GM12878 (cell line): ENCODE measurements around the gene CEP250. TPM values are rescaled to one million over a fixed set of nuclear protein-coding genes. Genes with fewer than 3 reads are reported as not detected.

Experiments used
- ATAC-seq: fragments of 200-7000 bp; cut with Tn5 transposase; 3 replicates; pipeline ENCODE4 v1.9.1; 2020; ENCODE audit warnings: mild to moderate bottlenecking, moderate library complexity
- BruUV-seq: library from RNA; stranded (reverse); fragments of 400-500 nt; replicated peaks from 2 replicates; lab custom pipeline; 2021; lab: Mats Ljungman, UMichigan
- CTCF ChIA-PET: fragments of 300-600 bp; sonication (Branson Sonifier 250); formaldehyde crosslinking; extraction: SDS; loops from one replicate; lab custom pipeline; 2021; ENCODE audit warnings: inconsistent platforms; lab: Yijun Ruan, JAX
- POLR2A ChIA-PET: fragments of 350-600 bp; formaldehyde crosslinking; extraction: SDS; loops from one replicate; lab custom pipeline; 2021; ENCODE audit warnings: inconsistent platforms; lab: Charles Lee
- RAD21 ChIA-PET: fragments of 300-600 bp; sonication (Branson Sonifier 250); formaldehyde crosslinking; loops from one replicate; lab custom pipeline; 2023; ENCODE audit warnings: antibody characterized with exemption; ENCODE audit not compliant: unreplicated experiment; lab: Charles Lee
- SMC1A ChIA-PET: fragments of 300-600 bp; sonication (Branson Sonifier 250); formaldehyde crosslinking; loops from one replicate; lab custom pipeline; 2023; ENCODE audit not compliant: unreplicated experiment, uncharacterized antibody; lab: Charles Lee
- DNase-seq: peaks from one replicate; pipeline ENCODE4 v3.0.0-alpha.2; 2011; ENCODE audit warnings: low read depth, low spot score
- FAIRE-seq: peaks from 3 replicates; lab custom pipeline; 2011; peaks lifted over from hg19 to GRCh38; lab: Jason Lieb, UNC
- H2AFZ ChIP-seq: 2 replicates; pipeline ENCODE4 v1.6.0; 2011; ENCODE audit warnings: low read depth, low read length, control low read depth; ENCODE audit not compliant: control insufficient read depth
- H3K27ac ChIP-seq: 2 replicates; pipeline ENCODE4 v1.5.1; 2011; ENCODE audit warnings: control low read depth; ENCODE audit not compliant: control insufficient read depth, insufficient read depth
- H3K27me3 ChIP-seq, 2 experiments: replicated peaks in 1 of 2; 2 replicates each; pipeline versions ENCODE4 v1.6.0 to v1.6.1; 2011; ENCODE audit warnings: low read length in 1 of 2; ENCODE audit not compliant: control insufficient read depth in 2 of 2, insufficient read depth in 2 of 2
- H3K36me3 ChIP-seq, 2 experiments: 2 replicates each; pipeline ENCODE4 v1.5.1; 2011; ENCODE audit warnings: low read length in 1 of 2; ENCODE audit not compliant: control insufficient read depth in 2 of 2, insufficient read depth in 2 of 2
- H3K4me1 ChIP-seq: 2 replicates; pipeline ENCODE4 v1.6.1; 2011; ENCODE audit warnings: mild to moderate bottlenecking, low read length, moderate library complexity, mixed read lengths; ENCODE audit not compliant: control insufficient read depth, insufficient read depth
- H3K4me2 ChIP-seq: 2 replicates; pipeline ENCODE4 v1.6.0; 2011; ENCODE audit warnings: control low read depth; ENCODE audit not compliant: control insufficient read depth, insufficient read depth
- H3K4me3 ChIP-seq: fragments of 200-600 bp; sonication (generic); 2 replicates; pipeline ENCODE4 v1.5.1; 2016
- H3K79me2 ChIP-seq: 2 replicates; pipeline ENCODE4 v1.6.0; 2011; ENCODE audit warnings: low read length; ENCODE audit not compliant: control insufficient read depth, insufficient read depth
- H3K9ac ChIP-seq: 2 replicates; pipeline ENCODE4 v1.8.0; 2011; ENCODE audit warnings: low read length, control low read depth, mixed read lengths; ENCODE audit not compliant: control insufficient read depth, insufficient read depth
- H3K9me3 ChIP-seq: replicated peaks from 3 replicates; pipeline ENCODE4 v1.5.1; 2011; ENCODE audit warnings: mild to moderate bottlenecking, low read length; ENCODE audit not compliant: control insufficient read depth, insufficient read depth
- H4K20me1 ChIP-seq: 2 replicates; pipeline ENCODE4 v1.6.0; 2011; ENCODE audit not compliant: control insufficient read depth, insufficient read depth
- EGR1 ChIP-seq, 2 experiments: IDR thresholded peaks; 1 replicate in 1 of 2; 2 replicates in 1 of 2; pipeline ENCODE4 v1.6.1; 2011 to 2012; ENCODE audit warnings: low read depth in 2 of 2, low read length in 2 of 2, borderline replicate concordance in 1 of 2, mild to moderate bottlenecking in 1 of 2, moderate library complexity in 1 of 2
- FOS ChIP-seq: IDR thresholded peaks from 3 replicates; pipeline ENCODE4 v1.6.1; 2011; ENCODE audit warnings: borderline replicate concordance; ENCODE audit not compliant: insufficient read length; ENCODE audit errors: extremely low read depth
- NFXL1 ChIP-seq: fragments of 450-650 bp; IDR thresholded peaks from 2 replicates; pipeline ENCODE4 v1.6.1; 2017; ENCODE audit warnings: antibody characterized with exemption, mild to moderate bottlenecking, borderline replicate concordance
- NR2F1 ChIP-seq: fragments of 450-650 bp; conservative IDR thresholded peaks from 2 replicates; pipeline ENCODE4 v1.6.1; 2017; ENCODE audit warnings: mild to moderate bottlenecking
- PAX8 ChIP-seq: fragments of 450-650 bp; IDR thresholded peaks from 2 replicates; pipeline ENCODE4 v1.6.1; 2017; ENCODE audit warnings: mild to moderate bottlenecking, moderate library complexity
- RBBP5 ChIP-seq: fragments of 200-600 bp; sonication (generic); conservative IDR thresholded peaks from 2 replicates; pipeline ENCODE4 v1.6.1; 2016
- SREBF2 ChIP-seq: IDR thresholded peaks from 2 replicates; pipeline ENCODE4 v1.6.1; 2012; ENCODE audit warnings: mild to moderate bottlenecking, low read length
- TAF1 ChIP-seq: IDR thresholded peaks from 2 replicates; pipeline ENCODE4 v1.6.1; 2011; ENCODE audit warnings: mild to moderate bottlenecking, low read depth, low read length, borderline replicate concordance
- WGBS: methylation state at CpG from one replicate; pipeline ENCODE4 v1.1.6; 2016; ENCODE audit warnings: low lambda C conversion rate; ENCODE audit not compliant: insufficient replicate concordance, insufficient coverage; ENCODE audit errors: missing lambda C conversion rate; 5-methylcytosine and 5-hydroxymethylcytosine counted together
- in situ Hi-C: fragments of 300-500 bp; cut with MboI; formaldehyde crosslinking; loops from 9 replicates; pipeline ENCODE4 v1.14.3; 2018; ENCODE audit warnings: mixed read lengths
- intact Hi-C: fragments of 100-400 bp; cut with micrococcal nuclease; formaldehyde crosslinking; loops from one replicate; pipeline ENCODE4 v1.14.2; 2022; ENCODE audit not compliant: unreplicated experiment
- polyA plus RNA-seq, 11 experiments: library from polyadenylated mRNA; depleted of rRNA in 4 of 11; unstranded in 6 of 11; stranded (reverse) in 5 of 11; fragments of >200 nt; fragmentation: Nextera tagmentation in 4 of 11; fragmentation: Illumina TruSeq in 1 of 11; extraction: Ambion mirVana in 4 of 11; extraction: Trizol in 1 of 11; gene quantifications; 1 replicate in 1 of 11; 2 replicates in 10 of 11; pipeline versions ENCODE4 v1.2.1 to v1.2.3, GENCODE V29; 2011 to 2016; ENCODE audit warnings: inconsistent platforms in 2 of 11, missing spikeins in 2 of 11, low read depth in 1 of 11
- total RNA-seq, 4 experiments: library from RNA; depleted of rRNA in 3 of 4; stranded (reverse); fragments of >200 nt in 3 of 4; fragmentation: Illumina TruSeq in 1 of 4; extraction: Trizol in 1 of 4; gene quantifications; 2 replicates each; pipeline versions ENCODE4 v1.2.1 to v1.2.3, GENCODE V29; 2013 to 2021
- TF ChIP-seq, protein P1 (sequence below): IDR thresholded peaks from 2 replicates; pipeline ENCODE4 v1.6.1; 2011; ENCODE audit warnings: borderline replicate concordance, low read depth, mild to moderate bottlenecking, moderate library complexity, low read length; ENCODE audit not compliant: insufficient read depth, poor library complexity, severe bottlenecking
- TF ChIP-seq, protein P2 (sequence below): fragments of 450-650 bp; IDR thresholded peaks from 2 replicates; pipeline ENCODE4 v1.6.1; 2016; ENCODE audit warnings: mild to moderate bottlenecking
- TF ChIP-seq, protein P3 (sequence below): fragments of 450-650 bp; IDR thresholded peaks from 2 replicates; pipeline ENCODE4 v1.6.1; 2017; ENCODE audit warnings: mild to moderate bottlenecking, low read depth, inconsistent platforms; ENCODE audit not compliant: poor library complexity, severe bottlenecking

Gene CEP250
- total and polyA plus RNA-seq, 10 of the 15 experiments (the other 5 are each of a cell fraction or from before 2014, with no cell fraction given), result 2.4 to 41.6 (median 25.7) TPM

DNA sequence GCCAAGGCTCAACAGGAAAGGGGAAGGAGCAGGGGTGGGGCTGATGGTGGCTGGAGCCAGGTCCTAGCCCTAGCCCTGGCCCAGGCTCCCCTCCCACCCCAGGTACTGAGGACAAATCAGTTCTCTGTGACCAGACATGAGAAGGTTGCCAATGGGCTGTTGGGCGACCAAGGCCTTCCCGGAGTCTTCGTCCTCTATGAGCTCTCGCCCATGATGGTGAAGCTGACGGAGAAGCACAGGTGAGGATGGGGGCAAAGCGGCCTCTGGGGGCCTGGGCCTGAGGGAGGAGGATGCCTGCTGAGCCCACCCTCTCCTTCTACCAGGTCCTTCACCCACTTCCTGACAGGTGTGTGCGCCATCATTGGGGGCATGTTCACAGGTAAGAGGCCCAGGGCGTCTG lies 101.5 kb downstream of the CEP250 start:
- peaks cover 9 to 13% of the 10 kb centered on the region in 2 experiments; a peak in 3 of 4 replicates for H3K36me3 ChIP-seq
- TF ChIP-seq, protein P1, sequence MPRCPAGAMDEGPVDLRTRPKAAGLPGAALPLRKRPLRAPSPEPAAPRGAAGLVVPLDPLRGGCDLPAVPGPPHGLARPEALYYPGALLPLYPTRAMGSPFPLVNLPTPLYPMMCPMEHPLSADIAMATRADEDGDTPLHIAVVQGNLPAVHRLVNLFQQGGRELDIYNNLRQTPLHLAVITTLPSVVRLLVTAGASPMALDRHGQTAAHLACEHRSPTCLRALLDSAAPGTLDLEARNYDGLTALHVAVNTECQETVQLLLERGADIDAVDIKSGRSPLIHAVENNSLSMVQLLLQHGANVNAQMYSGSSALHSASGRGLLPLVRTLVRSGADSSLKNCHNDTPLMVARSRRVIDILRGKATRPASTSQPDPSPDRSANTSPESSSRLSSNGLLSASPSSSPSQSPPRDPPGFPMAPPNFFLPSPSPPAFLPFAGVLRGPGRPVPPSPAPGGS, result no peak
- TF ChIP-seq TAF1 (no peak), SREBF2 (no peak)
- no peak overlapping the region for H3K4me2 ChIP-seq
- H3K4me3 ChIP-seq, result no peak overlapping the region
- in situ Hi-C loops, result no loop called here
- no peaks in the 10 kb centered on the region for H3K79me2 ChIP-seq
- SMC1A ChIA-PET, result no interaction called here
- RAD21 ChIA-PET, result no interaction called here
- H4K20me1 ChIP-seq, result no peaks in the 10 kb centered on the region
- WGBS, result 91% methylated on average over 8 of the region's 8 CpGs
- no peaks in the 10 kb centered on the region for H3K9me3 ChIP-seq
- no peaks in the 10 kb centered on the region for H3K27me3 ChIP-seq
- no peak overlapping the region for H3K27ac ChIP-seq
- H3K4me1 ChIP-seq, result no peaks in the 10 kb centered on the region
- H2AFZ ChIP-seq, result no peak overlapping the region
- POLR2A ChIA-PET, result no interaction called here
- ATAC-seq (no peak), DNase-seq (no peak), FAIRE-seq (no peak)
- CTCF ChIA-PET, result no interaction called here
- no peak overlapping the region for H3K9ac ChIP-seq
- intact Hi-C loops, result no loop called here
- BruUV-seq, result no TSS peak

DNA sequence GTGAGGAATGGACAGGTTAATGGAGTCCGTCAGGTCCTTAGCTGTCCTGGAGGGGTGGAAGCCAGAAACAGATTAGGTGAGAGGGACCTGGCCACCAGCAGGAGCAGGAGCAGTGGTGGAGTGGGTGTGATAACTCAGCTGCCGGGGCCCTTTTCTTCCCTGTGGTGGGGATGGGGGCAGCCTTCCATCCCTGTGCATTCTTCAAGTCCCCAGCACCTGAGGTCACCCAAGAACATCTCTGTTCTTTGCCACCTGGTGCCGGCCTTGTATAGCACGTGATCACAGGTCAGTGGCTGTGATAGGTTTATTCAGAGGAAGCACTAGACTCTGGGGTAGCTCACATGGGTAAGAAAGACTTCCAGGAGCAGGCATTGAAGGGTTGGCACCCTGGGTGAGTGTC lies 103.1 kb downstream of the CEP250 start:
- no peak for ATAC-seq
- POLR2A ChIA-PET, result no interaction called here
- Histone ChIP-seq H3K36me3 (peaks cover 8 to 9% of the 10 kb centered on the region in 2 experiments; a peak in 3 of 4 replicates), H3K27ac (no peak overlapping the region), H3K27me3 (no peaks in the 10 kb centered on the region), H2AFZ (no peak overlapping the region), H3K4me3 (no peak overlapping the region), H3K9ac (no peak overlapping the region), H3K4me1 (no peaks in the 10 kb centered on the region), H3K79me2 (no peaks in the 10 kb centered on the region), H4K20me1 (no peaks in the 10 kb centered on the region), H3K4me2 (no peak overlapping the region), H3K9me3 (no peaks in the 10 kb centered on the region)
- CTCF ChIA-PET, result no interaction called here
- BruUV-seq, result no TSS peak
- SMC1A ChIA-PET, result no interaction called here
- DNase-seq, result no peak
- RAD21 ChIA-PET, result no interaction called here
- intact Hi-C loops, result no loop called here
- no peak for FAIRE-seq
- WGBS, result 68% methylated on average over 4 of the region's 4 CpGs
- in situ Hi-C loops, result no loop called here
- no peak for TF ChIP-seq RBBP5
- TF ChIP-seq NR2F1, result no peak
- TF ChIP-seq EGR1 (IDR thresholded peaks at IDR 0.05; ENCODE audit: borderline replicate concordance in 1 of 2, low read depth in 2 of 2, low read length in 2 of 2), result no peak
- TF ChIP-seq NFXL1, result no peak
- no peak for TF ChIP-seq FOS
- TF ChIP-seq, protein P2, sequence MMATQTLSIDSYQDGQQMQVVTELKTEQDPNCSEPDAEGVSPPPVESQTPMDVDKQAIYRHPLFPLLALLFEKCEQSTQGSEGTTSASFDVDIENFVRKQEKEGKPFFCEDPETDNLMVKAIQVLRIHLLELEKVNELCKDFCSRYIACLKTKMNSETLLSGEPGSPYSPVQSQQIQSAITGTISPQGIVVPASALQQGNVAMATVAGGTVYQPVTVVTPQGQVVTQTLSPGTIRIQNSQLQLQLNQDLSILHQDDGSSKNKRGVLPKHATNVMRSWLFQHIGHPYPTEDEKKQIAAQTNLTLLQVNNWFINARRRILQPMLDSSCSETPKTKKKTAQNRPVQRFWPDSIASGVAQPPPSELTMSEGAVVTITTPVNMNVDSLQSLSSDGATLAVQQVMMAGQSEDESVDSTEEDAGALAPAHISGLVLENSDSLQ, result no peak
- no peak for TF ChIP-seq PAX8
- TF ChIP-seq, protein P3, sequence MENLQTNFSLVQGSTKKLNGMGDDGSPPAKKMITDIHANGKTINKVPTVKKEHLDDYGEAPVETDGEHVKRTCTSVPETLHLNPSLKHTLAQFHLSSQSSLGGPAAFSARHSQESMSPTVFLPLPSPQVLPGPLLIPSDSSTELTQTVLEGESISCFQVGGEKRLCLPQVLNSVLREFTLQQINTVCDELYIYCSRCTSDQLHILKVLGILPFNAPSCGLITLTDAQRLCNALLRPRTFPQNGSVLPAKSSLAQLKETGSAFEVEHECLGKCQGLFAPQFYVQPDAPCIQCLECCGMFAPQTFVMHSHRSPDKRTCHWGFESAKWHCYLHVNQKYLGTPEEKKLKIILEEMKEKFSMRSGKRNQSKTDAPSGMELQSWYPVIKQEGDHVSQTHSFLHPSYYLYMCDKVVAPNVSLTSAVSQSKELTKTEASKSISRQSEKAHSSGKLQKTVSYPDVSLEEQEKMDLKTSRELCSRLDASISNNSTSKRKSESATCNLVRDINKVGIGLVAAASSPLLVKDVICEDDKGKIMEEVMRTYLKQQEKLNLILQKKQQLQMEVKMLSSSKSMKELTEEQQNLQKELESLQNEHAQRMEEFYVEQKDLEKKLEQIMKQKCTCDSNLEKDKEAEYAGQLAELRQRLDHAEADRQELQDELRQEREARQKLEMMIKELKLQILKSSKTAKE, result no peak
